K562 (cell line): ENCODE data around the gene SOCS7.

ENCODE experiments used
- HNRNPH1 ChIP-seq: fragments of 200-400 bp; formaldehyde crosslinking; optimal IDR thresholded peaks from 2 replicates; pipeline ENCODE3; 2017; ENCODE audit warnings: low read depth, mild to moderate bottlenecking, low read length, moderate library complexity
- PYGO2 ChIP-seq: fragments of 450-650 bp; IDR thresholded peaks from 2 replicates; pipeline ENCODE4 v1.6.1; 2016; ENCODE audit warnings: mild to moderate bottlenecking, missing genetic modification characterization, moderate library complexity, missing compliant biosample characterization
- TEAD4 ChIP-seq, 2 experiments: sonication (generic) in 1 of 2; formaldehyde crosslinking in 1 of 2; IDR thresholded peaks; 2 replicates each; pipeline versions ENCODE4 v1.6.1 to v1.8.0; 2012 to 2022; ENCODE audit warnings: borderline replicate concordance in 1 of 2, inconsistent platforms in 1 of 2, low read length in 1 of 2, mild to moderate bottlenecking in 1 of 2, missing genetic modification reagents in 1 of 2
- ZNF253 ChIP-seq: fragments of 250-450 bp; sonication (Bioruptor Pico); conservative IDR thresholded peaks from 2 replicates; pipeline ENCODE4 v1.6.1; 2021; ENCODE audit warnings: mild to moderate bottlenecking
- TF ChIP-seq, protein P1 (sequence below): fragments of 200-800 bp; sonication (Bioruptor generic); IDR thresholded peaks from 2 replicates; pipeline ENCODE4 v1.6.1; 2016; ENCODE audit warnings: missing genetic modification characterization, missing compliant biosample characterization

DNA sequence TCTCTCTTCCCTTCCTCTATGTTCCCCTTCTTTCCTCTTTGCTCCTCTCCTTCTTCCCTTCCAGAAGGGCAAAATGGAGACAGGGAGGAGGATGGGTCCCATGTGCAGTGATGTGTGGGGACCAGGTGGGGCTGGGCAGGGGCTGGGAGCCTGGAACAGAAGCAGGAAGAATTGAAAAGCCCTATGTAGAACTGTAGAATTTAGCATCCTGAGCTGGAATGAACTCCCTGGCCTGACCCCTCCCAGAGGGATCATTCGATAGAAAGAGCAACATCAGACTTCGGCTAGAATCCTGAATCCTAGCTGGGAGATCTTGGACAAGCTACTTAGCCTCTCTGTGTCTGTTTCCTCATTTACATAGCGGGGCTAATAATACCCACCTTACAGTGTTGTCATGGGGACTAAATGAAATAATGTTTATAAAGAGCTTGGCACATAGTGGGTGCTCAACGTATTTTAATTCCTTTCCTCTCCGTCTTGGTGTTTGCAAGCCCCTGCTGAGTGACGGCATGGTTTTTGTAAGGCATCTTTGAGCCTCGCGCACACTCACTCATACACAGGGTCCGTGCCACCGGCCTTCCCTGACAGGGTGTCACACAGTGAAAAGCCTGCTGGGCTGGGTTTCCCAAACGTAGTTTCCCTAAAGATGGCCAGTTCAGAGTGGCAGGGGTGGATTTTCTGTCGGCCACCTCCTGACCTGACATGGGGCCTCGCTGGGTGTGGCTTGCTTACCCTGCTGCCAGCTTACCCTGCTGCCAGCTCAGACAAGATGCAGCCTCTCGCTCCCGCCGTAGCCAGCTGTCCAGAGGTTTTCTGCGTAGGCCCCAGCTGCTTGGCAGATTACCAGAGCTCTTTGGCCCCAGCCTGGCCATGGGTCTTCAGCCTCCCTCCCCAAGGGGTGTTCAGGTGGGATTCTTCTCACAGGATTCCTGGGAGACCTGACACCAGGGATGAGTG lies 70.5 kb downstream of the SOCS7 start:
- TF ChIP-seq ZNF253 (CRISPR knock-in tag): no peak
- TF ChIP-seq, protein P1, sequence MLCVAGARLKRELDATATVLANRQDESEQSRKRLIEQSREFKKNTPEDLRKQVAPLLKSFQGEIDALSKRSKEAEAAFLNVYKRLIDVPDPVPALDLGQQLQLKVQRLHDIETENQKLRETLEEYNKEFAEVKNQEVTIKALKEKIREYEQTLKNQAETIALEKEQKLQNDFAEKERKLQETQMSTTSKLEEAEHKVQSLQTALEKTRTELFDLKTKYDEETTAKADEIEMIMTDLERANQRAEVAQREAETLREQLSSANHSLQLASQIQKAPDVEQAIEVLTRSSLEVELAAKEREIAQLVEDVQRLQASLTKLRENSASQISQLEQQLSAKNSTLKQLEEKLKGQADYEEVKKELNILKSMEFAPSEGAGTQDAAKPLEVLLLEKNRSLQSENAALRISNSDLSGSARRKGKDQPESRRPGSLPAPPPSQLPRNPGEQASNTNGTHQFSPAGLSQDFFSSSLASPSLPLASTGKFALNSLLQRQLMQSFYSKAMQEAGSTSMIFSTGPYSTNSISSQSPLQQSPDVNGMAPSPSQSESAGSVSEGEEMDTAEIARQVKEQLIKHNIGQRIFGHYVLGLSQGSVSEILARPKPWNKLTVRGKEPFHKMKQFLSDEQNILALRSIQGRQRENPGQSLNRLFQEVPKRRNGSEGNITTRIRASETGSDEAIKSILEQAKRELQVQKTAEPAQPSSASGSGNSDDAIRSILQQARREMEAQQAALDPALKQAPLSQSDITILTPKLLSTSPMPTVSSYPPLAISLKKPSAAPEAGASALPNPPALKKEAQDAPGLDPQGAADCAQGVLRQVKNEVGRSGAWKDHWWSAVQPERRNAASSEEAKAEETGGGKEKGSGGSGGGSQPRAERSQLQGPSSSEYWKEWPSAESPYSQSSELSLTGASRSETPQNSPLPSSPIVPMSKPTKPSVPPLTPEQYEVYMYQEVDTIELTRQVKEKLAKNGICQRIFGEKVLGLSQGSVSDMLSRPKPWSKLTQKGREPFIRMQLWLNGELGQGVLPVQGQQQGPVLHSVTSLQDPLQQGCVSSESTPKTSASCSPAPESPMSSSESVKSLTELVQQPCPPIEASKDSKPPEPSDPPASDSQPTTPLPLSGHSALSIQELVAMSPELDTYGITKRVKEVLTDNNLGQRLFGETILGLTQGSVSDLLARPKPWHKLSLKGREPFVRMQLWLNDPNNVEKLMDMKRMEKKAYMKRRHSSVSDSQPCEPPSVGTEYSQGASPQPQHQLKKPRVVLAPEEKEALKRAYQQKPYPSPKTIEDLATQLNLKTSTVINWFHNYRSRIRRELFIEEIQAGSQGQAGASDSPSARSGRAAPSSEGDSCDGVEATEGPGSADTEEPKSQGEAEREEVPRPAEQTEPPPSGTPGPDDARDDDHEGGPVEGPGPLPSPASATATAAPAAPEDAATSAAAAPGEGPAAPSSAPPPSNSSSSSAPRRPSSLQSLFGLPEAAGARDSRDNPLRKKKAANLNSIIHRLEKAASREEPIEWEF (CRISPR knock-in tag): no peak
- no peak for TF ChIP-seq HNRNPH1
- TF ChIP-seq PYGO2 (tag): no peak
- TF ChIP-seq TEAD4 (IDR thresholded peaks at IDR 0.05; ENCODE audit: low read length): no peak
- TF ChIP-seq TEAD4 (CRISPR knock-in tag; IDR thresholded peaks at IDR 0.05; ENCODE audit: borderline replicate concordance): no peak
